Adipocyte (in vitro differentiated cells): ENCODE results near the gene HOXC9.
A peak's percentile ranks its signal among the peaks of the same experiment; 100 is the strongest.

Source experiments
- DNase-seq: peaks from one replicate; pipeline ENCODE4 v3.0.0-alpha.2; 2015; ENCODE audit warnings: low read depth
- H3K27me3 ChIP-seq: replicated peaks from 2 replicates; pipeline ENCODE4 v1.7.0; 2013; ENCODE audit warnings: mild to moderate bottlenecking, low read length, moderate library complexity; ENCODE audit not compliant: control insufficient read depth, insufficient read depth
- H3K36me3 ChIP-seq: 2 replicates; pipeline ENCODE4 v1.7.0; 2013; ENCODE audit warnings: low read length, mild to moderate bottlenecking, moderate library complexity; ENCODE audit not compliant: control insufficient read depth, insufficient read depth, severe bottlenecking
- H3K4me1 ChIP-seq: 2 replicates; pipeline ENCODE4 v1.7.0; 2013; ENCODE audit warnings: mild to moderate bottlenecking, low read length, moderate library complexity; ENCODE audit not compliant: control insufficient read depth, insufficient read depth
- H3K4me3 ChIP-seq: 2 replicates; pipeline ENCODE4 v1.7.0; 2013; ENCODE audit warnings: mild to moderate bottlenecking, low read length, moderate library complexity
- H3K9ac ChIP-seq: 2 replicates; pipeline ENCODE4 v1.7.0; 2013; ENCODE audit warnings: mild to moderate bottlenecking, low read length, moderate library complexity
- H3K9me3 ChIP-seq: 2 replicates; pipeline ENCODE4 v1.7.0; 2013; ENCODE audit warnings: mild to moderate bottlenecking, low read length, moderate library complexity; ENCODE audit not compliant: control insufficient read depth

The HOXC9 gene

GRCh38 chr12:54015018-54015931 is 15.3 kb downstream of the HOXC9 start:
- H3K4me1 ChIP-seq, result peaks cover 48% of the 10 kb centered on the region
- no peaks in the 10 kb centered on the region for H3K27me3 ChIP-seq
- DNase-seq, result no peak
- H3K9ac ChIP-seq, result peak overlapping the region; percentile 99
- no peaks in the 10 kb centered on the region for H3K36me3 ChIP-seq
- H3K9me3 ChIP-seq, result no peaks in the 10 kb centered on the region
- H3K4me3 ChIP-seq, result peak overlapping the region; percentile 98

GRCh38 chr12:54016051-54016450 is 16.1 kb downstream of the HOXC9 start:
- Histone ChIP-seq H3K4me1 (peaks cover 52% of the 10 kb centered on the region), H3K4me3 (peak overlapping the region; percentile 98), H3K27me3 (no peaks in the 10 kb centered on the region), H3K9ac (peak overlapping the region; percentile 99), H3K9me3 (no peaks in the 10 kb centered on the region), H3K36me3 (no peaks in the 10 kb centered on the region)
- DNase-seq, result no peak

GRCh38 chr12:54016478-54016964 is 16.6 kb downstream of the HOXC9 start:
- Histone ChIP-seq H3K4me1 (peaks cover 53% of the 10 kb centered on the region), H3K36me3 (no peaks in the 10 kb centered on the region), H3K4me3 (peak overlapping the region; percentile 98), H3K9ac (peak overlapping the region; percentile 99), H3K27me3 (no peaks in the 10 kb centered on the region), H3K9me3 (no peaks in the 10 kb centered on the region)
- no peak for DNase-seq

- Histone ChIP-seq H3K27me3 (no peaks in the 10 kb centered on the region), H3K4me3 (peak overlapping the region; percentile 98), H3K9ac (peak overlapping the region; percentile 99), H3K9me3 (no peaks in the 10 kb centered on the region), H3K36me3 (no peaks in the 10 kb centered on the region), H3K4me1 (peaks cover 56% of the 10 kb centered on the region)
- no peak for DNase-seq
Observed at GRCh38 chr12:54017027-54017788, 17.2 kb downstream of the HOXC9 start.

- peak overlapping the region; percentile 98 for H3K4me3 ChIP-seq
- no peaks in the 10 kb centered on the region for H3K36me3 ChIP-seq
- H3K4me1 ChIP-seq, result peaks cover 56% of the 10 kb centered on the region
- no peaks in the 10 kb centered on the region for H3K27me3 ChIP-seq
- no peaks in the 10 kb centered on the region for H3K9me3 ChIP-seq
- peak; percentile 61 for DNase-seq
- H3K9ac ChIP-seq, result peak overlapping the region; percentile 99
Observed at GRCh38 chr12:54017878-54018467, 18.0 kb downstream of the HOXC9 start.

GRCh38 chr12:54018468-54018984 is 18.6 kb downstream of the HOXC9 start:
- Histone ChIP-seq H3K4me3 (peak overlapping the region; percentile 98), H3K27me3 (no peaks in the 10 kb centered on the region), H3K9me3 (no peaks in the 10 kb centered on the region), H3K4me1 (peaks cover 56% of the 10 kb centered on the region), H3K36me3 (no peaks in the 10 kb centered on the region), H3K9ac (peak overlapping the region; percentile 99)
- DNase-seq, result no peak

- Histone ChIP-seq H3K4me1 (peaks cover 58% of the 10 kb centered on the region), H3K4me3 (peak overlapping the region; percentile 98), H3K9me3 (no peaks in the 10 kb centered on the region), H3K9ac (peak overlapping the region; percentile 99), H3K27me3 (no peaks in the 10 kb centered on the region), H3K36me3 (no peaks in the 10 kb centered on the region)
- DNase-seq, result no peak
Observed at GRCh38 chr12:54019091-54019811, 19.3 kb downstream of the HOXC9 start.

- H3K27me3 ChIP-seq, result no peaks in the 10 kb centered on the region
- peaks cover 59% of the 10 kb centered on the region for H3K4me1 ChIP-seq
- DNase-seq, result no peak
- H3K4me3 ChIP-seq, result peak overlapping the region; percentile 82
- H3K9me3 ChIP-seq, result no peaks in the 10 kb centered on the region
- peak overlapping the region; percentile 99 for H3K9ac ChIP-seq
- H3K36me3 ChIP-seq, result no peaks in the 10 kb centered on the region
Observed at GRCh38 chr12:54019924-54020590, 20.1 kb downstream of the HOXC9 start.

GRCh38 chr12:54020591-54021405 is 20.8 kb downstream of the HOXC9 start:
- no peak for DNase-seq
- no peaks in the 10 kb centered on the region for H3K27me3 ChIP-seq

More at GRCh38 chr12:54020591-54021405, 20.8 kb downstream of the HOXC9 start:
- H3K4me1 ChIP-seq, result peaks cover 59% of the 10 kb centered on the region
- H3K9ac ChIP-seq, result peak overlapping the region; percentile 99
- no peaks in the 10 kb centered on the region for H3K36me3 ChIP-seq
- no peaks in the 10 kb centered on the region for H3K9me3 ChIP-seq
- peak overlapping the region; percentile 82 for H3K4me3 ChIP-seq
